Measurements from ENCODE around the gene SPACA6. TPM values are rescaled to one million over a fixed set of nuclear protein-coding genes. Genes with fewer than 3 reads are reported as not detected.

The SPACA6 gene
- total and polyA plus RNA-seq, 2 of the 8 experiments (the other 6 are each of a cell fraction or from before 2014, with no cell fraction given), result 7.1 to 7.5 TPM

DNA sequence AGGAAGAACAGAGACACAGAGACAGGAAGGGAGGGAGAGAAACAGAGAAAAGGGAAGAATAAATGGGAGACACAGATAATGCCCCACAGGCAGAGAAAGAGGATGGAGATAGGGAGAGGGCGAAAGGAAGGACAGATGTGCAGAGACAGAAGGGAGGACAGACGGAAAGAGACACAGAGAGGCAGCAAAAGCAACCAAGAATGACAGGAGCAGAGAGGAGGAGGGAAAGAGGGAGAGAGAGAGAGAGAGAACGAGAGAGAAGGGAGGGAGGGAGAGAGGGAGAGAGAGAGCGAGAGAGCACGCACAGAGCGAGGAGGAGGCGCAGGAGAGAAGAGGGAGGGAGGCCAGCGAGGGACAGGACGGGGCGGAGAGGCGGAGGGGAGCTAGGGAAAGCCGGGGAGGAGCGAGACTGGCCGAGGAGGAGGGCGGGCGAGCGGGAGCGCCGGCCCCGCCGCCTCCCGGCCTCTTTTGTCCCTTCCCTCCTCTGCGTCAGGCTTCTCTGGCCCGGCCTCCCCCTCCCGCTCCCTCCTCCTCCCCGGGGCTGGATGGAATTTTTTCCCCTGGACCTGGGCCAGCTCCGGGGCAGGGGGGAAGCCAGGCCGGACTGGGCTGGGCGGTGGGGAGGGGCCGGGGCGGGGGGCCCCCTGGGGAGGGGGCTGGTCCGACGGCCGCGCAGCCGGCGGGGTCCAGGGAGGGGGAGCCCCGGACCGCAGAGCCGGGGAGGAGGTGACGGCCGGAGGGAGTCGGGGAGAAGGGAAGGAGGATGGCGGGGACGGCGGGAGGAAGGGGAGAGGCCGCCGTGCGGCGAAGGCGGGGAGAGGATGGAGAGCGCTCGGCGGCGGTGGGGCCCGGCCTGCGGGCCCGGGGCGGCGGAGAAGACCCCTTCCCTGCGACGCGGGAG lies 4.2 kb upstream of the SPACA6 start (continued):
- no peak for TF ChIP-seq GABPA (IDR thresholded peaks at IDR 0.05; ENCODE audit: borderline replicate concordance, insufficient read depth, low read length)
- no peak for TF ChIP-seq PHF8 (conservative IDR thresholded peaks at IDR 0.05; ENCODE audit: low read depth, low read length)
- TF ChIP-seq FOSL1 (IDR thresholded peaks at IDR 0.05; ENCODE audit: insufficient read depth, low read depth, low read length), result no peak
- TF ChIP-seq MAFK (IDR thresholded peaks at IDR 0.05; ENCODE audit: low read depth, low read length), result no peak
- TF ChIP-seq SAP30 (IDR thresholded peaks at IDR 0.05; ENCODE audit: insufficient read depth, insufficient replicate concordance, low read length), result peak; percentile 18
